T-helper 22 cell (primary cell): ENCODE results near the gene CFD.
"Not testable (repeated sequence)": the region's sequence is repeated elsewhere in the genome, so short reads cannot be mapped to it uniquely, and the experiment has no call there.

ENCODE experiments used
- DNase-seq: peaks from one replicate; pipeline ENCODE4 v3.0.0-alpha.2; 2020; ENCODE audit warnings: low read depth

The CFD gene

GRCh38 chr19:852136-853013, 7.1 kb upstream of the CFD start, which contains the start of gene ELANE:
Gene ELANE (plus strand): TSS chr19:852303. CDS start chr19:852329, 26 bp downstream.
- no peak for DNase-seq

- DNase-seq = no peak
Observed at GRCh38 chr19:853014-853585, 6.4 kb upstream of the CFD start.

- not testable (repeated sequence) for DNase-seq
Observed at GRCh38 chr19:853614-854220, 5.7 kb upstream of the CFD start.

GRCh38 chr19:854549-854948, 4.9 kb upstream of the CFD start:
- DNase-seq = no peak

GRCh38 chr19:855142-855541, 4.3 kb upstream of the CFD start:
- DNase-seq = no peak

GRCh38 chr19:855566-856120, 3.8 kb upstream of the CFD start:
- no peak for DNase-seq

GRCh38 chr19:858284-858683, 1.2 kb upstream of the CFD start:
- no peak for DNase-seq

GRCh38 chr19:861141-861755, 1.8 kb downstream of the CFD start:
- no peak for DNase-seq

- peak; percentile 57 for DNase-seq
Observed at GRCh38 chr19:861756-862580, 2.5 kb downstream of the CFD start.

- DNase-seq = peak; percentile 69
Observed at GRCh38 chr19:862581-863314, 3.3 kb downstream of the CFD start.

GRCh38 chr19:863315-863620, 3.8 kb downstream of the CFD start:
- DNase-seq = no peak

GRCh38 chr19:866769-867300, 7.4 kb downstream of the CFD start:
- DNase-seq = no peak

- no peak for DNase-seq
Observed at GRCh38 chr19:867301-867793, 7.9 kb downstream of the CFD start.

- no peak for DNase-seq
Observed at GRCh38 chr19:867855-868457, 8.5 kb downstream of the CFD start.

GRCh38 chr19:868458-869244, 9.2 kb downstream of the CFD start:
- no peak for DNase-seq

- DNase-seq = no peak
Observed at GRCh38 chr19:869245-870177, 10.0 kb downstream of the CFD start.

GRCh38 chr19:870314-870713, 10.8 kb downstream of the CFD start:
- DNase-seq = no peak

GRCh38 chr19:870963-871401, 11.5 kb downstream of the CFD start:
- DNase-seq = no peak
